Immature natural killer cell (primary cell): ENCODE measurements around the gene KLHL17. TPM values are rescaled to one million over a fixed set of nuclear protein-coding genes. Genes with fewer than 3 reads are reported as not detected.
"Not testable (repeated sequence)": the region's sequence is repeated elsewhere in the genome, so short reads cannot be mapped to it uniquely, and the experiment has no call there.

Experiments used
- DNase-seq, 3 donors: peaks; one replicate each; pipeline ENCODE4 v3.0.0; 2022; ENCODE audit warnings: mixed read lengths in 1 of 3
- H3K27ac Mint-ChIP-seq, 6 donors: one replicate each; pipeline ENCODE4 v1.8.0; 2020; ENCODE audit warnings: mixed read lengths in 6 of 6, mild to moderate bottlenecking in 5 of 6, inconsistent platforms in 4 of 6, moderate library complexity in 3 of 6
- H3K27me3 Mint-ChIP-seq, 3 donors: one replicate each; pipeline ENCODE4 v1.8.0; 2020 to 2021; ENCODE audit warnings: low read depth in 3 of 3, mild to moderate bottlenecking in 3 of 3, mixed read lengths in 3 of 3, moderate library complexity in 3 of 3, inconsistent platforms in 1 of 3
- H3K36me3 Mint-ChIP-seq, 3 donors: one replicate each; pipeline ENCODE4 v1.8.0; 2020; ENCODE audit warnings: mixed read lengths in 3 of 3, inconsistent platforms in 2 of 3, mild to moderate bottlenecking in 2 of 3
- H3K4me1 Mint-ChIP-seq, 2 donors: one replicate each; pipeline ENCODE4 v1.8.0; 2020; ENCODE audit warnings: inconsistent platforms in 2 of 2, mild to moderate bottlenecking in 2 of 2, mixed read lengths in 2 of 2, moderate library complexity in 1 of 2
- H3K4me3 Mint-ChIP-seq, 5 donors: one replicate each; pipeline ENCODE4 v1.8.0; 2020; ENCODE audit warnings: mild to moderate bottlenecking in 5 of 5, mixed read lengths in 5 of 5, inconsistent platforms in 3 of 5, moderate library complexity in 3 of 5
- H3K9me3 Mint-ChIP-seq, 6 donors: one replicate each; pipeline ENCODE4 v1.8.0; 2020; ENCODE audit warnings: mild to moderate bottlenecking in 6 of 6, mixed read lengths in 6 of 6, inconsistent platforms in 4 of 6, moderate library complexity in 3 of 6
- polyA plus RNA-seq, 3 donors: library from polyadenylated mRNA; unstranded; fragments of 300-500 nt; fragmentation: Illumina TruSeq; gene quantifications; one replicate each; pipeline ENCODE4 v1.2.3, GENCODE V29; 2021

The KLHL17 gene
- polyA plus RNA-seq, 3 donors from 2014 or later, result 1.8 to 2.2 TPM; not detected in 1

DNA sequence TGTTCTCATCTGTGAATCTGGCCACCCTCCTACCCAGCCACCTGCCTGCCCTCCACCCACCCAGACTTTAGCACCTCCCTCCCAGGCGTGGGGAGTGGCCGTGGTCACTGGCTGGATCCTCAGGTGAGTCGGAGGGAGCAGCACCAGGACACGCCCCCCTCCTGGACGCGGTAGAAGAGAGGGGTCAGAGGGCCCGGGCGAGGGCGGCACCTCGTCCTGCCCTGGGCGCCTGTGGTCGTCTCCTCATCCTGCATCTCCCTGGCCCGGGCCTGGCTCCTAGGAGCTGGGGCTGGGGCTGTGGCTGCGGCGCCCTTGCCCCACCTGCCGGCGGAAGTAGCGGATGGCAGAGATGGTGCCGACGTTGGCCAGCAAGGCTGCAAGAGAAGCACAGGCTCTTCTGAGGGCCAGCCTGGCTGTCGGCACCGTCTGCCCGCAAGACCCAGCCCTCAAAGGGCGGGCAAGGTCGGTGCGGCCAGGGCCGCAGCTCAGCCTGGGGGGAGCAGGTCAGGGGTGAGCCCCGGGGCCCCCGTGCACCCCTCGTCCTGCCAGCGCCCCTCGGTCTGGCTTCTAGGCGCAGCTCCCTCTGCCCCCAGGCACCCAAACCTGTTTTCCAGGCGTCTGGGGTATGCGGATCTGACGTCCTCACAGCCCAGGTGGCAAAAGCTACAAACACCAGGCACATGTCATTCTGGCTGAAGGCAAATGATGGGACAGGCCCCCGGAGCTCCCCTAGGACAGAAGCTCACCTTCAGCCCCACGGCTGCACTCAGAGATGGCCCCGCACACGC lies 15.7 kb downstream of the KLHL17 start:
- H3K36me3 Mint-ChIP-seq, result no peaks in the 10 kb centered on the region
- peak; percentile 43 to 54 (median 53) for DNase-seq
- H3K4me3 Mint-ChIP-seq, result peak overlapping the region in 2 of 5 donors; percentile 33 to 39
- H3K27me3 Mint-ChIP-seq, result peaks cover 2 to 4% (median 3%) of the 10 kb centered on the region in 3 donors
- H3K4me1 Mint-ChIP-seq, result peaks cover 6 to 10% of the 10 kb centered on the region in 2 donors
- H3K27ac Mint-ChIP-seq, result no peak overlapping the region
- no peaks in the 10 kb centered on the region for H3K9me3 Mint-ChIP-seq

DNA sequence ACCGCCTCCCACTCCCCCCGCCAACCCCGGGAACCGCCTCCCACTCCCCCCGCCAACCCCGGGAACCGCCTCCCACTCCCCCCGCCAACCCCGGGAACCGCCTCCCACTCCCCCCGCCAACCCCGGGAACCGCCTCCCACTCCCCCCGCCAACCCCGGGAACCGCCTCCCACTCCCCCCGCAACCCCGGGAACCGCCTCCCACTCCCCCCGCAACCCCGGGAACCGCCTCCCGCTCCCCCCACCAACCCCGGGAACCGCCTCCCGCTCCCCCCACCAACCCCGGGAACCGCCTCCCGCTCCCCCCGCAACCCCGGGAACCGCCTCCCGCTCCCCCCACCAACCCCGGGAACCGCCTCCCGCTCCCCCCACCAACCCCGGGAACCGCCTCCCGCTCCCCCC lies 16.4 kb downstream of the KLHL17 start:
- H3K27ac Mint-ChIP-seq, H3K4me1 Mint-ChIP-seq, H3K4me3 Mint-ChIP-seq, H3K9me3 Mint-ChIP-seq, H3K27me3 Mint-ChIP-seq, H3K36me3 Mint-ChIP-seq, DNase-seq: not testable (repeated sequence)

- Mint-ChIP-seq H3K4me3 (no peak overlapping the region), H3K9me3 (no peaks in the 10 kb centered on the region), H3K4me1 (peaks cover 6 to 10% of the 10 kb centered on the region in 2 donors), H3K27ac (peak overlapping the region in 1 of 6 donors; percentile 20), H3K27me3 (peaks cover 3 to 5% (median 4%) of the 10 kb centered on the region in 3 donors), H3K36me3 (no peaks in the 10 kb centered on the region)
- no peak for DNase-seq
These were observed 17.9 kb downstream of the KLHL17 start for GRCh38 chr1:978069-978834.

- H3K9me3 Mint-ChIP-seq, result no peaks in the 10 kb centered on the region
- H3K4me3 Mint-ChIP-seq, result no peak overlapping the region
- peaks cover 3 to 5% (median 4%) of the 10 kb centered on the region in 3 donors for H3K27me3 Mint-ChIP-seq
- no peaks in the 10 kb centered on the region for H3K36me3 Mint-ChIP-seq
- no peak for DNase-seq
- peaks cover 6 to 10% of the 10 kb centered on the region in 2 donors for H3K4me1 Mint-ChIP-seq
- no peak overlapping the region for H3K27ac Mint-ChIP-seq
These were observed 18.7 kb downstream of the KLHL17 start for GRCh38 chr1:978835-979743.

- DNase-seq, result no peak
- H3K36me3 Mint-ChIP-seq, result no peaks in the 10 kb centered on the region
- no peaks in the 10 kb centered on the region for H3K9me3 Mint-ChIP-seq
- no peak overlapping the region for H3K27ac Mint-ChIP-seq
- peaks cover 3 to 7% (median 3%) of the 10 kb centered on the region in 3 donors for H3K27me3 Mint-ChIP-seq
- H3K4me3 Mint-ChIP-seq, result no peak overlapping the region
- H3K4me1 Mint-ChIP-seq, result peaks cover 6 to 10% of the 10 kb centered on the region in 2 donors
These were observed 19.3 kb downstream of the KLHL17 start for GRCh38 chr1:979744-980072.

GRCh38 chr1:980137-980571 lies 19.8 kb downstream of the KLHL17 start:
- no peak for DNase-seq
- no peak overlapping the region for H3K4me3 Mint-ChIP-seq
- H3K27ac Mint-ChIP-seq, result no peak overlapping the region
- H3K9me3 Mint-ChIP-seq, result no peaks in the 10 kb centered on the region
- H3K4me1 Mint-ChIP-seq, result peaks cover 6 to 10% of the 10 kb centered on the region in 2 donors
- H3K36me3 Mint-ChIP-seq, result no peaks in the 10 kb centered on the region
- H3K27me3 Mint-ChIP-seq, result peaks cover 2 to 7% (median 3%) of the 10 kb centered on the region in 3 donors

GRCh38 chr1:980602-981395 lies 20.4 kb downstream of the KLHL17 start:
- Mint-ChIP-seq H3K4me3 (no peak overlapping the region), H3K4me1 (peaks cover 2 to 6% of the 10 kb centered on the region in 2 donors), H3K36me3 (no peaks in the 10 kb centered on the region), H3K27me3 (peaks cover 2 to 7% (median 3%) of the 10 kb centered on the region in 3 donors), H3K27ac (no peak overlapping the region), H3K9me3 (no peaks in the 10 kb centered on the region)
- no peak for DNase-seq

DNA sequence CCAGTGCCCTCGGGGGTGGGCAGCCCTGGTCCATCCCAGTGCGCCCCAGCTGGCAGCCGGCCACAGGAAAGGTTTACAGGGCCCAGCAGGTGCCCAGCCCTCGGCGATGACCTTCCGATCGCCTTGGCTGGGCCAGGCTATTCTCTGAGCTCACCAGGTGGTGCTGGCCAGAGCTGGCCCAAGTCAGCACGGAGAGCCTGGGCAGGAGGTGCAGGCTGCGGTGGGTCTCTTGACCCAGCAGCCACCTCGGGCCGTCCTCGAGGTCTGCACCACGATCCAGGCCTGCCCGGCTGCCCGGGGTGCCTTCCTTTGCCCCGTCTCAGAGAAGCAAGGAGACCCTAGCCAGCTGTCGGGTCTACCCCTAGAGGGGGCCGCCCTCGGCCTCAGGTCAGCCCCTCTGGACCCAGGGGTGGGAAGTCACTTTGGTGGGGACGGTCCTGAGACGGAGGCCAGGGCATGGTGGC lies 21.1 kb downstream of the KLHL17 start:
- Mint-ChIP-seq H3K36me3 (no peaks in the 10 kb centered on the region), H3K9me3 (no peaks in the 10 kb centered on the region), H3K4me3 (no peak overlapping the region), H3K27ac (no peak overlapping the region), H3K4me1 (peaks cover 0 to 3% of the 10 kb centered on the region in 2 donors), H3K27me3 (peaks cover 2 to 7% (median 3%) of the 10 kb centered on the region in 3 donors)
- DNase-seq, result no peak

DNA sequence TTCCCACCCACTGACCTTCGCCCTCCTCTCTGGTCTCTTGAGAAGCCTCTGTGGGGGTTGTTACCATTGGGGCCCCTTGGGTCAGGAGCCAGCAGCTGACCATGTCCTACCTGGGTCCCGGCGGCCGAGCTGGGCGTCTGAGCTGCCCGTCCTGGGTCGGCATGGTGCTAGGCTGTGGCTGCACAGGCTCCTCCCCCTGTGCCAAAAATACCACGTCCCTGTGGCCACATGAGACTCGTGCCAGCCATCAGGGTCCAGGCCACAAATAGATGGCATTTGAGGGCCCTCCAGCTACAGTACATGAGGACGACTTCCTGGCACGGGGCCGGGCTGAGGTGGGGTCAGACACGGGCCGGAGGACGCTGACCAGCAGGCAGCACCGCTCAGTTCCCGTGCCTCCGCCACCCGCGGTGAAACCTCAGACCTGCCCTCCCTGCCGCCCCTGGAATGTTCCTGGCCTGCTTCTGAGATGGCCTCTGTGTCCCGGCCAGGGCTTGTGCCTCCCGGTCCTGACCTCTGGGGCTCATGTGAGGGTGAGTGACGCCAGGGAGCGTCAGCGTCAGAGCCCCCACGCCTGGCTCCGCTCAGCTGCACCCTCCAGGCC lies 21.7 kb downstream of the KLHL17 start, which contains the start of gene PERM1:
Gene PERM1 (minus strand): TSS at position 139 of the 604 bp plus-strand sequence. CDS start 1,064 bp downstream, outside the sequence.
- Mint-ChIP-seq H3K27me3 (peaks cover 2 to 7% (median 3%) of the 10 kb centered on the region in 3 donors), H3K36me3 (no peaks in the 10 kb centered on the region), H3K4me1 (peaks cover 0 to 3% of the 10 kb centered on the region in 2 donors), H3K9me3 (no peaks in the 10 kb centered on the region), H3K4me3 (no peak within 1 kb of the TSS), H3K27ac (no peak within 1 kb of the TSS)
- no peak for DNase-seq

DNA sequence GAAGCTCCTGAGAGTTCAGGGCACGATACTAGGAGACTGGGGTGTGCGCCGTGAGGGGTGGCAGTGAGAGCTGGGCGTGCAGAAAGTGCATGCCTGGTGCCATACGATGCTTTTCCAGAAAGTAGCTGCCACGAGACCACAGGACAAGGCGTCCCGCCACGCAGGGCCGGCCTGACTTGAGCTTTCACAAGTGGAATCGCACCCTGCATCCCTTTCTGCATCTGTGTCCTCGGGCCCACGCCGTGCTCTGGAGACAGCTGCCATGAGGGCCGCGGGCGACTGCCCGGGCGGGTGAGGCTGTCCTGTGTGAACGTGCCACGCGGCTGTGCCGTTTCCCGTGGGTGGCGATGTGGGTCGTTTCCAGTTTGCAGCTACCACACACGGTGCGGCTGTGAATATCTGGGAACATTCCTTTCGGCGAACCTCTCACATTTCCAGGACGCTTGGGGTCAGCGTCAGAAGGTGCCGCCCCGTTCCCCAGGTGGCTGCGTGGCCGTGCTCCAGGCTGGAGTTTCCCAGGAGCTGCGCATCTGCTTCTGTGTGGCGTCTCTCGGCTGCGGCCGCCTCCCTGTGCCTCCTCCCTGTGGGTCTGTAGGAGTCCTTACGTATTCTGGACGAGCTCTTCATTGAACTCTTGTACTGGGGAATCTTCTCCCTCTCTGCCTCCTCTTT lies 22.5 kb downstream of the KLHL17 start:
- peaks cover 2 to 7% (median 3%) of the 10 kb centered on the region in 3 donors for H3K27me3 Mint-ChIP-seq
- no peak overlapping the region for H3K4me3 Mint-ChIP-seq
- H3K27ac Mint-ChIP-seq, result no peak overlapping the region
- DNase-seq, result no peak
- no peaks in the 10 kb centered on the region for H3K36me3 Mint-ChIP-seq
- H3K4me1 Mint-ChIP-seq, result peaks cover 0 to 3% of the 10 kb centered on the region in 2 donors
- no peaks in the 10 kb centered on the region for H3K9me3 Mint-ChIP-seq

DNA sequence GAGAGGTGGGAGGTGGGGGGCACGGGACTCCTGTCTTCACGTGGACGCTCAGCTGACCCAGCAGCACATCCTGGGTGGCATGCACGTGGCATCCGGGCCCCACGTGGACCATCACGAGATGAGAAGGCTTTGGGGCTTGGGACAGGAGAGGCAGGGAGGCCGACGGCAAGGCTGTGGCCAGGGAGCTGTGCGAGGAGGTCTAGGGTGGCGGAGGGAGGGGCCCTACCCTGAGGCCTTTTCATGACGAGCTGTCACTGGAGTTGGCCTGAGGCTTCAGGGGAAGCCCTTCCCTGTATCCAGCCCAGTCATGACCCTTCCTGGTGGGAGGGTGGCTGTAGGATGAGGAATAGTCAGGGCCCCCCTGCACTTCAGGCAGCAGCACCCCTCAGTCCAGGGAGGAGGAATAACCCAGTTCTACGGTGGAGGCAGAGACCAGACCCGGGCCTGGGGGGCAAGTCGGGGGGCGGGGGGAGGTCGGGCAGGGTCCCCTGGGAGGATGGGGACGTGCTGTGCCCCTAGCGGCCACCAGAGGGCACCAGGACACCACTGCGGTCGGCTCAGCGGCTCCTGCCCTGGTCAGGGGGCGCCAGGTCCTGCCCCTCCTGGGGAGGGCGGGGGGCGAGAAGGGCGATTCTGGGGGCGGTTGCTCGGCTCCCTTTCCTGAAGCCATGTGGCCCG lies 23.6 kb downstream of the KLHL17 start:
- no peak overlapping the region for H3K4me3 Mint-ChIP-seq
- DNase-seq, result peak; percentile 51 to 59 (median 54)
- H3K27ac Mint-ChIP-seq, result no peak overlapping the region
- H3K4me1 Mint-ChIP-seq, result no peaks in the 10 kb centered on the region
- H3K9me3 Mint-ChIP-seq, result peaks cover 0 to 2% (median 0%) of the 10 kb centered on the region in 6 donors
- peaks cover 2 to 7% (median 5%) of the 10 kb centered on the region in 3 donors for H3K27me3 Mint-ChIP-seq
- H3K36me3 Mint-ChIP-seq, result no peaks in the 10 kb centered on the region

DNA sequence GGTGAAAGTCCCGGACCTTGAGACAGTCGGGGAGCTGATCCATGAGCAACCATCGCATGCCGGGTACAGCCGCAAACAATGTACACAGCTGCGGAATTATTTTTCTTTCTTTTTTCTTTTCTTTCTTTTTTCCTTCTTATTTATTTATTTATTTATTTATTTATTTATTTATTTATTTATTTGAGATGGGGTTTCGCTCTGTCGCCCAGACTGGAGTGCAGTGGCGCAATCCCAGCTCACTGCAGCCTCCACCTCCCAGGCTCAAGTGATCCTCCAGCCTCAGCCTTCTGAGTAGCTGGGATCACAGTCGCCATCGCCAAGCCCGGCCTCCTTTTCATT lies 24.1 kb downstream of the KLHL17 start:
- H3K4me3 Mint-ChIP-seq, result no peak overlapping the region
- peaks cover 2 to 11% (median 5%) of the 10 kb centered on the region in 3 donors for H3K27me3 Mint-ChIP-seq
- peaks cover 0 to 2% (median 0%) of the 10 kb centered on the region in 6 donors for H3K9me3 Mint-ChIP-seq
- no peak overlapping the region for H3K27ac Mint-ChIP-seq
- H3K36me3 Mint-ChIP-seq, result no peaks in the 10 kb centered on the region
- no peak for DNase-seq
- no peaks in the 10 kb centered on the region for H3K4me1 Mint-ChIP-seq
